K562 (cell line): ENCODE results near the gene WWOX. TPM values are rescaled to one million over a fixed set of nuclear protein-coding genes. Genes with fewer than 3 reads are reported as not detected.
A peak's percentile ranks its signal among the peaks of the same experiment; 100 is the strongest.

ENCODE experiments used
- ATAC-seq: fragments of 200-7000 bp; cut with Tn5 transposase; 3 replicates; pipeline ENCODE4 v1.9.1; 2020; ENCODE audit warnings: moderate library complexity
- BruUV-seq: library from RNA; stranded (reverse); fragments of 400-500 nt; replicated peaks from 2 replicates; lab custom pipeline; 2021; lab: Mats Ljungman, UMichigan
- CTCF ChIA-PET: fragments of 300-600 bp; formaldehyde crosslinking; extraction: SDS; loops from one replicate; lab custom pipeline; 2021; ENCODE audit warnings: low intra/inter-chr PET ratio; lab: Yijun Ruan, JAX
- POLR2A ChIA-PET: fragments of 300-600, 350-650 bp; sonication (Branson Sonifier 250); formaldehyde crosslinking; extraction: SDS; loops from one replicate; lab custom pipeline; 2021; ENCODE audit warnings: antibody characterized with exemption, inconsistent platforms; lab: Yijun Ruan, JAX
- DNase-seq, 4 experiments: peaks; one replicate each; pipeline versions ENCODE4 v3.0.0 to v3.0.0-alpha.2; 2011 to 2018; ENCODE audit warnings: low spot score in 3 of 4, mixed read lengths in 3 of 4; ENCODE audit errors: extremely low read depth in 1 of 4
- FAIRE-seq: peaks from 2 replicates; lab custom pipeline; 2011; peaks lifted over from hg19 to GRCh38; lab: Jason Lieb, UNC
- H2AFZ ChIP-seq: 2 replicates; pipeline ENCODE4 v1.6.0; 2011; ENCODE audit warnings: low read depth, low read length, control low read depth, inconsistent platforms
- H3K27ac ChIP-seq: fragments of 200-600 bp; 3 replicates; pipeline ENCODE4 v1.8.0; 2011; ENCODE audit warnings: low read depth, mild to moderate bottlenecking, control low read depth, inconsistent platforms, low read length, moderate library complexity, mixed read lengths; ENCODE audit errors: extremely low read depth
- H3K27me3 ChIP-seq, 2 experiments: fragments of 300-600 bp in 1 of 2; 2 replicates in 1 of 2; 3 replicates in 1 of 2; pipeline versions ENCODE4 v1.6.0 to v1.8.0; 2011; ENCODE audit warnings: inconsistent platforms in 2 of 2, low read length in 2 of 2, mild to moderate bottlenecking in 1 of 2, mixed read lengths in 1 of 2, moderate library complexity in 1 of 2; ENCODE audit not compliant: control insufficient read depth in 2 of 2, insufficient read depth in 2 of 2
- H3K36me3 ChIP-seq: fragments of 300-600 bp; 3 replicates; pipeline ENCODE4 v1.8.0; 2011; ENCODE audit warnings: mild to moderate bottlenecking, low read length, inconsistent platforms; ENCODE audit not compliant: control insufficient read depth, insufficient read depth
- H3K4me1 ChIP-seq, 2 experiments: fragments of 200-600 bp in 1 of 2; replicated peaks in 1 of 2; 2 replicates in 1 of 2; 3 replicates in 1 of 2; pipeline versions ENCODE4 v1.5.1 to v1.8.0; 2011; ENCODE audit warnings: inconsistent platforms in 2 of 2, low read length in 2 of 2, mild to moderate bottlenecking in 1 of 2, mixed read lengths in 1 of 2, moderate library complexity in 1 of 2; ENCODE audit not compliant: control insufficient read depth in 2 of 2, insufficient read depth in 2 of 2
- H3K4me2 ChIP-seq: 2 replicates; pipeline ENCODE4 v1.6.1; 2011; ENCODE audit warnings: low read length, control low read depth, inconsistent platforms, mixed read lengths; ENCODE audit not compliant: insufficient read depth
- H3K4me3 ChIP-seq: fragments of 200-600 bp; sonication (generic), shearing (Covaris generic); 2 replicates; pipeline ENCODE4 v1.5.1; 2016; ENCODE audit warnings: control low read depth, inconsistent platforms
- H3K79me2 ChIP-seq: fragments of 200-600 bp; 3 replicates; pipeline ENCODE4 v1.8.0; 2011; ENCODE audit warnings: low read length, inconsistent platforms; ENCODE audit not compliant: control insufficient read depth, insufficient read depth
- H3K9ac ChIP-seq, 2 experiments: 2 replicates each; pipeline versions ENCODE4 v1.6.0 to v1.6.1; 2011; ENCODE audit warnings: low read depth in 2 of 2, low read length in 2 of 2, control low read depth in 1 of 2, inconsistent platforms in 1 of 2, mild to moderate bottlenecking in 1 of 2, mixed read lengths in 1 of 2; ENCODE audit not compliant: insufficient read depth in 1 of 2
- H3K9me1 ChIP-seq: one replicate; pipeline ENCODE4 v1.6.0; 2011; ENCODE audit warnings: inconsistent platforms, mild to moderate bottlenecking, low read length, moderate library complexity; ENCODE audit not compliant: control insufficient read depth, insufficient read depth
- H3K9me3 ChIP-seq: replicated peaks from 2 replicates; pipeline ENCODE4 v1.5.1; 2011; ENCODE audit warnings: low read depth, low read length, inconsistent platforms; ENCODE audit not compliant: control insufficient read depth, insufficient read depth
- H4K20me1 ChIP-seq: replicated peaks from 2 replicates; pipeline ENCODE4 v1.6.1; 2011; ENCODE audit warnings: low read length, inconsistent platforms, mixed read lengths; ENCODE audit not compliant: control insufficient read depth, insufficient read depth
- ZBTB40 ChIP-seq, 2 experiments: fragments of 450-650 bp in 1 of 2; sonication (generic) in 1 of 2; formaldehyde crosslinking in 1 of 2; IDR thresholded peaks; 2 replicates each; pipeline versions ENCODE4 v1.7.1 to v1.9.0; 2016 to 2022; ENCODE audit warnings: inconsistent platforms in 1 of 2, mild to moderate bottlenecking in 1 of 2, missing genetic modification reagents in 1 of 2
- WGBS: fragments of 100-300 bp; shearing (Covaris generic); methylation state at CpG from one replicate; pipeline ENCODE4 v1.1.6; 2016; ENCODE audit warnings: low coverage, mixed read lengths; ENCODE audit not compliant: insufficient coverage; ENCODE audit errors: missing lambda C conversion rate; 5-methylcytosine and 5-hydroxymethylcytosine counted together
- in situ Hi-C: fragments of 300-500 bp; cut with MboI; formaldehyde crosslinking; loops from 4 replicates; pipeline ENCODE4 v1.15.0; 2018; ENCODE audit warnings: inconsistent platforms, mixed read lengths
- intact Hi-C: fragments of 100-400 bp; cut with micrococcal nuclease; formaldehyde crosslinking; loops from 2 replicates; pipeline ENCODE4 v1.14.2; 2022
- polyA plus RNA-seq, 8 experiments: library from polyadenylated mRNA; depleted of rRNA in 4 of 8; stranded (reverse) in 5 of 8; unstranded in 3 of 8; fragments of >200 nt; fragmentation: Nextera tagmentation in 2 of 8; fragmentation: Illumina TruSeq in 1 of 8; extraction: Ambion mirVana in 2 of 8; extraction: Trizol in 1 of 8; gene quantifications; 2 replicates each; pipeline versions ENCODE4 v1.2.1 to v1.2.3, GENCODE V29; 2011 to 2014; ENCODE audit warnings: inconsistent platforms in 1 of 8, missing spikeins in 1 of 8
- total RNA-seq, 7 experiments: library from RNA; depleted of rRNA in 6 of 7; stranded (reverse); fragments of >200 nt in 6 of 7; fragmentation: Illumina TruSeq in 2 of 7; extraction: Trizol in 2 of 7; gene quantifications; 2 replicates each; pipeline versions ENCODE4 v1.2.1 to v1.2.3, GENCODE V29; 2011 to 2021; ENCODE audit warnings: low replicate concordance in 1 of 7
- TF ChIP-seq, protein P1 (sequence below): fragments of 450-650 bp; formaldehyde crosslinking; IDR thresholded peaks from 2 replicates; pipeline ENCODE4 v1.4.0; 2020; ENCODE audit warnings: mild to moderate bottlenecking

Gene WWOX
- total and polyA plus RNA-seq, 9 of the 15 experiments (the other 6 are each of a cell fraction or from before 2014, with no cell fraction given) = 1.6 to 22.7 (median 8.1) TPM

DNA sequence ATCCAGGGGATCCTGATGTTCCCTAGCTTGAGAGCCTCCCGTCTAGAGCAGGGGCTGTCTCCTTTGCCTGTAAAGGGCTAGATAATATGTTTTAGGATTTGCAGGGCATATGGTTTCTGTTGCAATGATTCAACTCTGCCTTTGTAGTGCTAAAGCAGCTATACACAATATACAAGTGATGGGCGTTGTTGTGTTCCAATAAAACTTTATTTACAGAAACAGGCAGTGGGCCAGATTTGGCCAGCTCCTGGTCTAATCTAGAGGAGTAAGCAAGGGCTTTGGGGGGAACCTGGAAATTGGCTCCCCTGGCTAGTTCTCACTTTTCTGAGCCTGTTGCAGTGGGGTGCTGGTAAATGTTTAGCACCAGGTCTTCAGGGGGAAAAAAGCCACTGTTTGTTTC is 13.8 kb downstream of the WWOX start:
- Histone ChIP-seq H3K79me2 (no peaks in the 10 kb centered on the region), H3K9ac (no peak overlapping the region), H4K20me1 (no peaks in the 10 kb centered on the region), H3K9me1 (no peaks in the 10 kb centered on the region), H3K4me1 (no peaks in the 10 kb centered on the region), H3K36me3 (peaks cover 8% of the 10 kb centered on the region; the same call in 1 of the 3 replicates), H3K4me3 (no peak overlapping the region), H3K9me3 (no peaks in the 10 kb centered on the region), H3K27ac (no peak overlapping the region), H3K27me3 (no peaks in the 10 kb centered on the region), H2AFZ (no peak overlapping the region), H3K4me2 (no peak overlapping the region)
- POLR2A ChIA-PET = interaction anchor here (1.1 kb wide), 1 partner anchor 30 kb away, joined by 3 read pairs; no protein-coding TSS in a partner anchor
- intact Hi-C loops (no loop called here), in situ Hi-C loops (no loop called here)
- no peak for FAIRE-seq
- CTCF ChIA-PET = no interaction called here
- WGBS = 69% methylated on average over 2 of the region's 2 CpGs
- no peak for ATAC-seq
- DNase-seq = no peak
- TF ChIP-seq, protein P1, sequence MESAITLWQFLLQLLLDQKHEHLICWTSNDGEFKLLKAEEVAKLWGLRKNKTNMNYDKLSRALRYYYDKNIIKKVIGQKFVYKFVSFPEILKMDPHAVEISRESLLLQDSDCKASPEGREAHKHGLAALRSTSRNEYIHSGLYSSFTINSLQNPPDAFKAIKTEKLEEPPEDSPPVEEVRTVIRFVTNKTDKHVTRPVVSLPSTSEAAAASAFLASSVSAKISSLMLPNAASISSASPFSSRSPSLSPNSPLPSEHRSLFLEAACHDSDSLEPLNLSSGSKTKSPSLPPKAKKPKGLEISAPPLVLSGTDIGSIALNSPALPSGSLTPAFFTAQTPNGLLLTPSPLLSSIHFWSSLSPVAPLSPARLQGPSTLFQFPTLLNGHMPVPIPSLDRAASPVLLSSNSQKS (CRISPR knock-in tag) = no peak
- TF ChIP-seq ZBTB40 (IDR thresholded peaks at IDR 0.05) = peak; percentile 84
- no peak for TF ChIP-seq ZBTB40 (CRISPR knock-in tag; IDR thresholded peaks at IDR 0.05)
- no TSS peak for BruUV-seq
